ENCODE data around the gene PRDM8. TPM values are rescaled to one million over a fixed set of nuclear protein-coding genes. Genes with fewer than 3 reads are reported as not detected.
A peak's percentile ranks its signal among the peaks of the same experiment; 100 is the strongest.
"Not testable (repeated sequence)": the region's sequence is repeated elsewhere in the genome, so short reads cannot be mapped to it uniquely, and the experiment has no call there.

Gene PRDM8
- 74.3 and 86.8 TPM in 2 replicates for total RNA-seq (2014; rRNA removed)
- 18.3 TPM for polyA plus RNA-seq (2012)

DNA sequence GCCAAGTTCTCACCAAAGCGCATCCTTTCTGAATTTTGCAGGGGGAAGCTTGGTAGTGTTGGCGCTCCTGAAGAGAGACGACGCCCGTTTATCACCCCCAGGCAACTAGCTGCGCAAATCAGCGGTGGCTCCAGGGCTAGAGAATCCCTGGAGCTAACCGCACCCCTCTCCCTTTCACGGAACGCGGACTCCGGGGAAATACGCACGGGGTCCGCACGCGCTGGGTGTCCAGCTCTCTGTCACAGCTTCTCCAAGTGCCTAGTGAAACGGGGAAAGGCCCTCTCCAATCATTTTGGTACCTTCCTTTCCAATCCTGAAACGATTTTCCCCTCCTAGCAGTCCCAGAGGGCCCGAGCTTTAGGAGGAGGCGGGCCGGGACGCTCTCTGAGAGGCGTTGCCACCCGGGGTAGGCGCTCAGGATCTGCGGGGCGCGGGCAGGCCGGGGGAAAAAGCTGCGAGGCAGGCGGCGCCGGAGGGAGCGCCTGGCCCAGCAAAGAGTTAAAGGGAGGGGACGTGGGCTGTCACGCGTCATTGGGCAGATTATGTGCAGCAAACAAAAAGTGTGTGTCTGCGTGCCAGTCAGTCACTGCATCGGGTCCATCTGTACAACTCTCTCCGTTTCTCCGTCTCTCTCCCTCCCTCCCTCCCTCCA lies at the start of gene PRDM8:
Gene PRDM8, plus strand, starts transcription at position 582 of the 652 bp plus-strand sequence. CDS start 2,578 bp downstream, outside the sequence.
- no peak for DNase-seq (ENCODE audit: low read depth)

- DNase-seq (ENCODE audit: low read depth) = no peak
Observed at GRCh38 chr4:80150387-80151180, 46.7 kb upstream of the PRDM8 start.

DNA sequence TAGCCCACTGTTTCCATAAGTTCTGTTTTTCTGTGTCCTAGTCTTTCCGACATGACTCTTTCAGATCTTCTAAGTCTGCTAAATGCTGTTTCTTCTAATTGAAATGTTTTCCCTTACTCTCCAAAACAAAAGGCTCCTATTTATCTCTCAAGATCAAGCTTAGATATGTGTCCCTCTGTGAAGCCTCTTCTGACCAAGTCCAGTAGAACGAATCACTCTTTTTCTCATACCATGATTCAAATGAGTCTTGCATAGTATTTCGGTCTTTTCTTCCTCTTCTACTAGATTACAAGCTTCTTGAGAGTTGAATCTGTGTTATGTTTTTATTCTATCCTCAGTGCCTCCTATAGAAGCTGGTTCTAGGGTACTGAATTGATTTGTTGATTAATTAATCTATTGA lies 45.3 kb upstream of the PRDM8 start:
- no peak for DNase-seq (ENCODE audit: low read depth)

DNA sequence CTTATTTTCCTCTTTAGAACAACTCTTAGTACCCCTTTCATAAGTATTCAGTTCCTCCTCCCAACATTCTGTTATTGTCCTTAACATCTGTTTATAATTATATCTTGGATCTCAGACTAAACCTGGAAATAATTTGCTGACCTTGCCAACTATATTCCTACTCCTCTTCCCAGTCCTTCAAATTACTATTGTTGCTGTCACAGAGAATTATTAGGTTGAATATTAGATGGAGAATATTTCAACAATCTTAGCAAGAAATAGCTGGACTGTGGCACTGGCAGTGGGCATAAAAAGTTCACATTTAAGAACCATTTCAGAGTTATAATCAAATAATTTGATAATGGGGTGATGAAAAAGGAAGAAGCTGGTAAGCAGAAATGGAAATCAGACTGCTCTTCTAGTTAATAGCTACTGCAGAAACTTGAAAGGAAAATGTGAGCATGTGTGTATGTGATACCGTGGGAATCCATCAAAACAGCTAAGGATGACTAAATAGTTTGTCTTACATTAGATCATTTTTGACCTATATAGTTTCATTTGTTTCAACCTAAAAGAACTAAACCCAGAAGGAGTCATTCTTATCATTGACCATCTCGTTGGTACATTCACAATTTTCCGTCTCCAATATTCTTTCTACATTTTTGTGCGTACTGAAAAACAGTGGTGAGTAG lies 43.3 kb upstream of the PRDM8 start:
- DNase-seq (ENCODE audit: low read depth) = peak; percentile 53

- no peak for DNase-seq (ENCODE audit: low read depth)
Observed at GRCh38 chr4:80154545-80154933, 42.8 kb upstream of the PRDM8 start.

GRCh38 chr4:80155316-80155982 lies 41.9 kb upstream of the PRDM8 start:
- DNase-seq (ENCODE audit: low read depth) = no peak

DNA sequence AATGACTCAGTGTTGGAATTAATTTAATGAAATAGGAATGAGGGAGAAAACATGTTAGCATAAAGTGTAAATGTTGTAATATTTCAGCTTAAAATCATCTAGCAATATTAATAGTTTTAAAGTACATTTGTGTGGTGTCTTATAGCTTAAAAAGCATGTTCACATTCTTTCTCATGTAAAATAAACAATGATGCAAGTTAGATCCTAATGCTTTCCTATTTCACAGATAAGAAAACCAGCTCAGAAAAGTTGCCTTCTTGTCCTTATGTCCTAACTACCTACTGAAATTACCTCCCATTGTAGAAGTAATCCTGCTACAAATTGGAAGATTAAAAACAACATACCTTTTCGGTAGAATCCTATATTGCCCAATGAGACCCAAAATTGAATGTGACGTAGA lies 40.9 kb upstream of the PRDM8 start:
- no peak for DNase-seq (ENCODE audit: low read depth)

DNA sequence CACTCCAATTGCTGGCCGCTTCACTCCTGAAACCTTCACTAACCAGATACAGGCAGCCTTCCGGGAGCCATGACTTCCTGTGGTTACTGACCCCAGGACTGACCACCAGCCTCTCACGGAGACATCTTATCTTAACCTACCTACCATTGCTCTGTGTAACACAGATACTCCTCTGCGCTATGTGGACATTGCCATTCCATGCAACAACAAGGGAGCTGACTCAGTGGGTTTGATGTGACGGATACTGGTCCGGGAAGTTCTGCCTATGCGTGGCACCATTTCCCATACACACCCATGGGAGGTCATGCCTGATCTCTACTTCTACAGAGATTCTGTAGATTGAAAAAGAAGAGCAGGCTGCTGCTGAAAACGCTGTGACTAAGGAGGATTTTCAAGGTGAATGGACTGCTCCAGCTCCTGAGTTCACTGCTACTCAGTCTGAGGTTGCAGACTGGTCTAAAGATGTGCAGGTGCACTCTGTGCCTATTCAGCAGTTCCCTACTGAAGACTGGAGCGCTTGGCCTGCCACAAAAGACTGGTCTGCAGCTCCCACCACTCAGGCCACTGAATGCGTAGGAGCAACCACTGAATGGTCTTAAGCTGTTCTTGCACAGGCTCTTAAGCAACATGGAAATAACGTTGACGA lies 35.8 kb upstream of the PRDM8 start:
- DNase-seq (ENCODE audit: low read depth) = no peak

GRCh38 chr4:80162418-80162817 lies 34.9 kb upstream of the PRDM8 start:
- DNase-seq (ENCODE audit: low read depth) = no peak

DNA sequence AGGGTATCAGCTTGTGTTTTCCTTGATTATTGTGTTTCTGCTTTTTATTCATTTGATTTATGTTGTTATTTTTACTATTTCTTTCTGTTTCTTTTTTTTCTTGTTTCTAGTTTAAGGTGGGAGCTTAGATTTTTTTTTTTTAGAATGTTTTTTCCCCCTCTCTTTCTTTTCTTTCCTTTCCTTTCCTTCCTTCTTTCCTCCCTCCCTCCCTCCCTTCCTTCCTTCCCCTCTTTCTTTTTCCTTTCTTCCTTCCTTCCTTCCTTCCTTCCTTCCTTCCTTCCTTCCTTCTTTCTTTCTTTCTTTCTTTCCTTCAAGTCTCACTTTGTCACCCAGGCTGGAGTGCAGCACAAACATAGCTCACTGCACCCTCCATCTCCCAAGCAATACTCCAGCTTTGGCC lies 31.4 kb upstream of the PRDM8 start:
- no peak for DNase-seq (ENCODE audit: low read depth)

DNA sequence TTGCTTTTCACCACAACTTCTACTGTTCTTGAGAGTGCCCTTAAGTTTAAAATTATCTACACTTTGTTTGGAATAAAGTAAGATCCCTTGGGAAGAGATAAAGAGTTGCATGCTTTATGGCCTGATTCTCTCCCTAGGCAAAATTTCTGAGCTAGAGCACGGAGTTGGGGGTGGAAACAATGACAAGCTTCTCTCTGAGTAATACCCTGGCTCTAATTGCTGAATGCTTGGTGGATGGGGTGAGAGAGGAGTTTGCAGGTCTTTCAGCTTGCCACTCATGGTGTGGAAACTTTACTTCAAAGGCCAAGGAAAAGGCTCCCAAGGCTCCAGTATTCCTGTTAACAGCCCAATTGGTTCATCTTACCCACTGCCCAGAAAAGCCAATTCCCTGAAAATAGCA lies 26.1 kb upstream of the PRDM8 start:
- DNase-seq (ENCODE audit: low read depth) = peak; percentile 41

GRCh38 chr4:80171656-80172055 lies 25.6 kb upstream of the PRDM8 start:
- DNase-seq (ENCODE audit: low read depth) = no peak

DNA sequence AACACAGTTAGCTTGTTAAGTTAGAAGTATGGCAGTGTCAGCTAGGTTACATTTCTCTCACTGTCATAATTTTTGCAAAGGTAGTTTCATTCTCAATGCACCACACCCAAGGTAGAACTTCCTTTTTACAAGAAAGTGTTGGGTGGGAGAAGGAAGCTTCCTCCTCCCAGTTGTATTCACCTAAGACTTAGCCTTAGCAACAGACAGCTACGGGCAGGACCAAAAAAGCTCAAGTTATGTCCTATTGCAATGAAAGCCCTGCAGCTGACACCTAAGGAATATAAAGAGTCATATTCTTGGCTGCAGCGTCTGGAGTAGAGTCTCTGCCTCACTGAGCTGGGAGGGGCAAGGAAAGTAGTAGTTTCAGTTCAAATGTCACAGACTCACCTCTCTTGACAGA lies 25.1 kb upstream of the PRDM8 start:
- no peak for DNase-seq (ENCODE audit: low read depth)

- DNase-seq (ENCODE audit: low read depth) = peak; percentile 87
Observed at GRCh38 chr4:80173401-80173800, 23.9 kb upstream of the PRDM8 start.

DNA sequence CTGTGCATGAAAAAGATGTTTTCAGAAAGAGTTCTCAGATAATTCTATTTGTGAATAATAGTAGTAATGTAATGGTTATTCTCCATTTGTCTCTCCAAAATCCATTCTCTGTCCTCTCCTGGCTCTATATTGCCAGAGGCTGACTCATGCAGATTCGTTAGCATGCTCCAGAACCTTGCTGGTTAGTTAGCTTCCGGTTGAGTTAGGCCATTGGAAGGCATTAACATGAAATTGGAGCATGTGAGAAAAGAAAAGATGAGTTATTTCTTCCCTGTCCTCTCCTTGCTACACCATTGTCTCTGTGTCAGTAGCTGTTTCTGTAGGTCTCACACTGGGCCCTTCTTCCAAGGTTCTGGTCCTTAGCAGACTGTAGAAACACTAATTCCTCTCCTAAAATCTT lies 23.5 kb upstream of the PRDM8 start:
- peak; percentile 84 for DNase-seq (ENCODE audit: low read depth)

DNA sequence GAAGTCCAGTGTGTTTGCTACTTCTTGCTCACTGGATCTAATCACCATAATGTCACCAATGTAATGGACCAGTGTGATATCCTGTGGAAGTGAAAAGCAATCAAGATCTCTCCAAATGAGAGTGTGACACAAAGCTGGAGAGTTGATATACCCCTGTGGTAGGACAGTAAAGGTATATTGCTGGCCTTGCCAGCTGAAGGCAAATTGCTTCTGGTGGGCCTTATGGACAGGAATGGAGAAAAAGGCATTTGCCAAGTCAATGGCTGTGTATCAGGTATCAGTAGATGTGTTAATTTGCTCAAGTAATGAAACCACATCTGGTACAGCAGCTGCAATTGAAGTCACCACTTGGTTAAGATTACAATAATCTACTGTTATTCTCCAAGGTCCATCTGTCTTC lies 19.5 kb upstream of the PRDM8 start:
- DNase-seq (ENCODE audit: low read depth) = not testable (repeated sequence)

GRCh38 chr4:80178964-80179363 lies 18.3 kb upstream of the PRDM8 start:
- no peak for DNase-seq (ENCODE audit: low read depth)

DNA sequence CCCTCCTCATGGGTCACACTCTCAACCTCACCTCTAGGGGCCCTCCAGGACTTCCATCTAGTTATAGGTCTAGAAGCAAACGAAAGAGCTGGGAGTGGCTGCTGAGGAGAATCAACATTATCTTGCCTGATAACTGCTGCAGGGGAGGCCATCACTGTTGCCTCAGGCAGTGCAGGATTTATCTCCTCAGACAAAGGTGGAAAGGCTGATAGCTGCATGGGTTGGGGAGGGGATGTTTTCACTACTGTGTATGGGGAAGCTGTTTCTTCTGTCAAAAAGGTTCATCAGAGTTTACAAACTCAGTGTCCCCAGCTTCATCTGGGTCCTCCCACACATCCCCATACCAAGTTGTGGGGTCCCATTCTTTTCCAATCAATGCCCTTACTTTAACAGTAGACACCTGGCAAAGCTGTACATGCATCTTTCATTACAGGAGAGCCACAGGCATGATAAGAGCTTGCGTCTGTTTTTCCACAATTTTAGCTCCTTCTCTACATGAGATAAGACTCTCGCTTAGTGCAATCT lies 17.6 kb upstream of the PRDM8 start:
- no peak for DNase-seq (ENCODE audit: low read depth)

DNA sequence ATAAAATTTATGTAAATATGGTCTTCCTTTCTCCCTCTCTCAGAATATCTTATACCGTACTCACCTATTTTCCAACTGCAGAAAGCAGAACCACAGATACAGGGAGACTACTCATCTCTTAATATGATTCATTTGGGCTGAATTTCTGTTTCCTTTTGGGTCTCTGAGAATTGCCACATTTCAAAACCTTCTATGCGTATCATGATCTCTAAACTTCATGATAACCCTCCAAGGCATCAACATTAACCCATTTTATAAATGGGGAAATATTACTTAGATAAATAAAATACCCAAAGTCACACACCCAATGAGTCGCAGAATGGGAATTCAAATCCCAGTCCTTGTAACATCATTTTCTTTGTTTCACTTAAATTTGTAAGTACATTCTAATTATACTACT lies 16.6 kb upstream of the PRDM8 start:
- peak; percentile 67 for DNase-seq (ENCODE audit: low read depth)

- DNase-seq (ENCODE audit: low read depth) = peak; percentile 55
Observed at GRCh38 chr4:80182237-80182866, 15.0 kb upstream of the PRDM8 start.
